Measurements from ENCODE around the gene OR10X1. TPM values are rescaled to one million over a fixed set of nuclear protein-coding genes. Genes with fewer than 3 reads are reported as not detected.

Gene OR10X1
- total RNA-seq, 1 experiment from 2014 or later = not detected

GRCh38 chr1:158554352-158554751 is 25.3 kb downstream of the OR10X1 start, which contains the start of gene OR6Y1:
Gene OR6Y1, minus strand, starts transcription at chr1:158554405. Its CDS starts 6,300 bp downstream, at chr1:158548105.
- no peak within 1 kb of the TSS for H2AFZ ChIP-seq (ENCODE audit: low read length)
- H3K9me3 Mint-ChIP-seq = no peaks in the 10 kb centered on the region

More at GRCh38 chr1:158554352-158554751, 25.3 kb downstream of the OR10X1 start, which contains the start of gene OR6Y1:
- Histone ChIP-seq H3K4me1 (ENCODE audit: insufficient read depth, low read length) (no peaks in the 10 kb centered on the region), H2BK20ac (ENCODE audit: low read depth, low read length, poor library complexity, severe bottlenecking) (no peak within 1 kb of the TSS), H3K23me2 (ENCODE audit: insufficient read length, low read depth, low read length, poor library complexity, severe bottlenecking) (no peaks in the 10 kb centered on the region), H4K8ac (replicated peaks; ENCODE audit: insufficient read length, low read depth, low read length) (no peak within 1 kb of the TSS), H2BK15ac (ENCODE audit: low read depth, low read length) (no peak within 1 kb of the TSS), H3K4ac (ENCODE audit: low read depth, low read length) (no peak within 1 kb of the TSS), H3K27me3 (ENCODE audit: insufficient read depth, low read length) (no peaks in the 10 kb centered on the region), H3K27ac (ENCODE audit: insufficient read length, low read depth, low read length) (no peak within 1 kb of the TSS), H3K14ac (ENCODE audit: insufficient read depth, low read length) (no peak within 1 kb of the TSS), H3K9me3 (ENCODE audit: control insufficient read depth, low read depth, low read length) (no peaks in the 10 kb centered on the region), H2BK120ac (ENCODE audit: low read depth, low read length, poor library complexity, severe bottlenecking) (no peak within 1 kb of the TSS), H3K79me2 (ENCODE audit: insufficient read depth, low read length) (no peaks in the 10 kb centered on the region), H4K5ac (ENCODE audit: insufficient read length, low read depth, low read length) (no peak within 1 kb of the TSS), H2BK5ac (ENCODE audit: insufficient read length, low read length) (no peak within 1 kb of the TSS), H3K23ac (ENCODE audit: insufficient read length, low read depth, low read length) (no peak within 1 kb of the TSS), H3K79me1 (ENCODE audit: insufficient read depth, low read depth, low read length, poor library complexity, severe bottlenecking) (no peaks in the 10 kb centered on the region), H3K18ac (ENCODE audit: insufficient read length, low read depth, low read length) (no peak within 1 kb of the TSS), H3T11ph (ENCODE audit: low read length) (no peak within 1 kb of the TSS), H3K4me2 (ENCODE audit: insufficient read depth, insufficient read length, low read length) (no peak within 1 kb of the TSS), H4K20me1 (ENCODE audit: control insufficient read depth, insufficient read depth, insufficient read length) (no peaks in the 10 kb centered on the region), H3K9ac (ENCODE audit: extremely low read depth, insufficient read length, low read length) (no peak within 1 kb of the TSS), H2AK5ac (ENCODE audit: insufficient read length, low read length) (no peak within 1 kb of the TSS), H4K91ac (ENCODE audit: insufficient read length, low read depth, low read length) (no peak within 1 kb of the TSS), H2BK12ac (ENCODE audit: insufficient read length, low read depth, low read length) (no peak within 1 kb of the TSS), H3K56ac (ENCODE audit: insufficient read length, low read depth, low read length) (no peak within 1 kb of the TSS)
- no peak for DNase-seq
- H3K27me3 Mint-ChIP-seq (ENCODE audit: low read depth) = no peaks in the 10 kb centered on the region
- no peaks in the 10 kb centered on the region for H3K36me3 Mint-ChIP-seq (ENCODE audit: insufficient read depth in 1 of 3, low read depth in 3 of 3)
- no peaks in the 10 kb centered on the region for H3K4me1 Mint-ChIP-seq
- no peak for TF ChIP-seq CTCF (conservative IDR thresholded peaks at IDR 0.05)
- no peak within 1 kb of the TSS; a peak in 1 of 7 replicates for H3K27ac Mint-ChIP-seq
- H3K4me3 Mint-ChIP-seq = no peak within 1 kb of the TSS
- no CpG with 5 or more reads among the region's 3 CpGs for WGBS (ENCODE audit: extremely low coverage, insufficient read length, low lambda C conversion rate)

Data from H9 (cell line).